Heart left ventricle (tissue), 13 donors: ENCODE data around the gene CLRN1.

Source experiments
- CTCF ChIP-seq, 12 donors: fragments of 200-600 bp; sonication (generic) in 4 of 12; IDR thresholded peaks; one replicate each; pipeline versions ENCODE4 v1.5.0 to v1.8.0; 2018 to 2022; ENCODE audit warnings: antibody characterized with exemption in 12 of 12, mild to moderate bottlenecking in 5 of 12
- POLR2A ChIP-seq, 2 donors: fragments of 450-650 bp; IDR thresholded peaks; one replicate each; pipeline ENCODE4 v1.6.1; 2017; ENCODE audit warnings: antibody characterized with exemption in 2 of 2, mild to moderate bottlenecking in 2 of 2, moderate library complexity in 2 of 2
- donor health status: ischemic (EF 13 %, LVEDD 7.1; RV severe dilation, severe dysfunction).
- donor health status: DM: no; HTN: yes; CAD: no.
- donor health status: DM: no; HTN: no; CAD: no.
- donor health status: ischemic (EF 25% LVEDD 6.9; RV normal size, moderate dysfunction).
- donor health status: ischemic (EF 25% LVEDD 5.7; RV mildly dilated, moderate dysfunction).
- donor health status: ischemic (EF 35%, LVEDD 5.7; RV mildly dilated, moderate dysfunction).
- donor health status: nonischemic (EF 11% LVEDD 7.7; RV severe dilation, severe dysfunction).
- donor health status: DM: yes; HTN: yes; CAD: no.
- donor health status: PGD.
- donor health status: ischemic (EF 29% LVEDD 5.4; RV normal size, mild dysfunction).
- donor health status: nonischemic (EF 23%, LVEDD 6.1; RV moderate dilation, normal function).

DNA sequence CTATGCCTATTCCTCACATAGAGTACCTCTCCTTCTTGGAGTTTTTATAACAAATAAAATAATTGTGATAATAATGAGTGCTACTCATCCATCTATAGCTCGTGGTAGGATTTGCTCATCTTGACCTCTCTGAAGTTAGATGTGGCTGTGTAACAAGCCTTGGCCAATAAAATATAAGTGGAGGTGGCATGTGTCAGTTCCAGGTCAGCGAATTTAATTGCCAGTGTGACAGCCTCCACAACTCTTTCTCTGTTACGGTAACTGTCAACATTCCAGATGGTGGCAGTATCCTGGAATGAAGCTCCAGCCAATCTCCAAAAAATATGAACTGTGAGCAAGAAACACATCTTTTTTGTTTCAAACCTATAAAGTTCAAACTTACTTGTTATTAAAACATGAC, 13.8 kb downstream of the CLRN1 start:
- no peak for TF ChIP-seq CTCF (IDR thresholded peaks at IDR 0.05)
- no peak for TF ChIP-seq POLR2A (IDR thresholded peaks at IDR 0.05)
